Esophagus (tissue), 2 donors: ENCODE measurements around the gene UBQLN2. TPM values are rescaled to one million over a fixed set of nuclear protein-coding genes. Genes with fewer than 3 reads are reported as not detected.
A peak's percentile ranks its signal among the peaks of the same experiment; 100 is the strongest.
"Not testable (repeated sequence)": the region's sequence is repeated elsewhere in the genome, so short reads cannot be mapped to it uniquely, and the experiment has no call there.

Experiments
- H3K27ac ChIP-seq, 2 donors: one replicate each; pipeline ENCODE4 v1.5.1; 2013; ENCODE audit warnings: low read depth in 2 of 2, mild to moderate bottlenecking in 2 of 2, inconsistent platforms in 1 of 2, low read length in 1 of 2, moderate library complexity in 1 of 2
- H3K27me3 ChIP-seq, 2 donors: one replicate each; pipeline ENCODE4 v1.6.1; 2013; ENCODE audit warnings: low read length in 2 of 2, control low read depth in 1 of 2, mild to moderate bottlenecking in 1 of 2; ENCODE audit not compliant: insufficient read depth in 2 of 2, control insufficient read depth in 1 of 2
- H3K36me3 ChIP-seq, 2 donors: one replicate each; pipeline ENCODE4 v1.6.1; 2013; ENCODE audit warnings: low read length in 1 of 2; ENCODE audit not compliant: control insufficient read depth in 2 of 2, insufficient read depth in 2 of 2
- H3K4me1 ChIP-seq, 2 donors: one replicate each; pipeline ENCODE4 v1.6.1; 2013; ENCODE audit warnings: low read length in 1 of 2; ENCODE audit not compliant: control insufficient read depth in 2 of 2, insufficient read depth in 2 of 2
- H3K4me3 ChIP-seq, 2 donors: one replicate each; pipeline ENCODE4 v1.5.1; 2013; ENCODE audit warnings: low read length in 2 of 2, mild to moderate bottlenecking in 2 of 2, low read depth in 1 of 2, moderate library complexity in 1 of 2
- H3K9me3 ChIP-seq, 2 donors: one replicate each; pipeline ENCODE4 v1.6.1; 2013; ENCODE audit warnings: mild to moderate bottlenecking in 2 of 2, low read depth in 1 of 2, low read length in 1 of 2, moderate library complexity in 1 of 2; ENCODE audit not compliant: control insufficient read depth in 2 of 2, insufficient read depth in 1 of 2
- WGBS, 2 donors: extraction: QIAGEN DNeasy Blood & Tissue Kit; methylation state at CpG; one replicate each; pipeline ENCODE4 v1.1.7; 2013; 5-methylcytosine and 5-hydroxymethylcytosine counted together
- polyA plus RNA-seq, 2 donors: library from polyadenylated mRNA; stranded (reverse); fragments of 200-250 nt; gene quantifications; one replicate each; pipeline ENCODE4 v1.2.3, GENCODE V29; 2013
- donor health status: healthy with polysubstance abuse.
- donor health status: Bipolar disorder and iron deficiency.

The UBQLN2 gene
- polyA plus RNA-seq, 2 donors = 5.4 to 15.2 TPM

DNA sequence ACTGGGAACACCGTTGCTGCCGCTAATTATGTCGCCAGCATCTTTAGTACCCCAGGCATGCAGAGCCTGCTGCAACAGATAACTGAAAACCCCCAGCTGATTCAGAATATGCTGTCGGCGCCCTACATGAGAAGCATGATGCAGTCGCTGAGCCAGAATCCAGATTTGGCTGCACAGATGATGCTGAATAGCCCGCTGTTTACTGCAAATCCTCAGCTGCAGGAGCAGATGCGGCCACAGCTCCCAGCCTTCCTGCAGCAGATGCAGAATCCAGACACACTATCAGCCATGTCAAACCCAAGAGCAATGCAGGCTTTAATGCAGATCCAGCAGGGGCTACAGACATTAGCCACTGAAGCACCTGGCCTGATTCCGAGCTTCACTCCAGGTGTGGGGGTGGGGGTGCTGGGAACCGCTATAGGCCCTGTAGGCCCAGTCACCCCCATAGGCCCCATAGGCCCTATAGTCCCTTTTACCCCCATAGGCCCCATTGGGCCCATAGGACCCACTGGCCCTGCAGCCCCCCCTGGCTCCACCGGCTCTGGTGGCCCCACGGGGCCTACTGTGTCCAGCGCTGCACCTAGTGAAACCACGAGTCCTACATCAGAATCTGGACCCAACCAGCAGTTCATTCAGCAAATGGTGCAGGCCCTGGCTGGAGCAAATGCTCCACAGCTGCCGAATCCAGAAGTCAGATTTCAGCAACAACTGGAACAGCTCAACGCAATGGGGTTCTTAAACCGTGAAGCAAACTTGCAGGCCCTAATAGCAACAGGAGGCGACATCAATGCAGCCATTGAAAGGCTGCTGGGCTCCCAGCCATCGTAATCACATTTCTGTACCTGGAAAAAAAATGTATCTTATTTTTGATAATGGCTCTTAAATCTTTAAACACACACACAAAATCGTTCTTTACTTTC, 1.8 kb downstream of the UBQLN2 start:
- Histone ChIP-seq H3K36me3 (no peaks in the 10 kb centered on the region), H3K27me3 (no peaks in the 10 kb centered on the region), H3K4me1 (peaks cover 0 to 2% of the 10 kb centered on the region in 2 donors), H3K27ac (no peak overlapping the region), H3K9me3 (no peaks in the 10 kb centered on the region), H3K4me3 (peak overlapping the region; percentile 63 to 74)
- 3 to 30% methylated on average over 20 of the region's 20 CpGs for WGBS, 2 donors

DNA sequence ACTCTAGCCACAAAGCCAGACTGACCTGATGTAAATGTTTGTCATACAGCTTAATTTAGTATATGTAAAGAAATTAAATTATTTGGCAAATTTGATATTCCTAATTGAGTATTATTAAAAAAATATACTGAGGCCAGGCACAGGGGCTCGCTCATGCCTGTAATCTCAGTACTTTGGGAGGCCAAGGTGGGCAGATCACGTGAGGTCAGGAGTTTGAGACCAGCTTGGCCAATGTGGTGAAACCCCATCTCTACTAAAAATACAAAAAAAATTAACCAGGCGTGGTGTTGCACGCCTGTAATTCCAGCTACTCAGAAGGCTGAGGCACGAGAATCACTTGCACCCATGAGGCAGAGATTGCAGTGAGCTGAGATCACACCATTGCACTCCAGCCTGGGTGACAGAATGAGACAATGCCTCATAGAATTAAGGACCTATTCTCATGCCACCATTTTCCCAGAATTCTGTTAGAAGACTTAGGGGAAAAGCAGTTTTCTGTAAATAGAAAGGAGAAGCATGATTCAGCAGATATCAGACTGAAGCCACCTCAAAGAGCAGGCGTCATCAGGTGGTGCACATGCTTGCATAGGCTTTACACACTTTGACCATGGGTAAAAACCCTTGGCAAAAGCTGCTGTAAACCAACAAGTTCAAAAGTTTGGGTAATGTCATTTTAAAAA, 6.1 kb downstream of the UBQLN2 start:
- Histone ChIP-seq H3K9me3 (no peaks in the 10 kb centered on the region), H3K27me3 (no peaks in the 10 kb centered on the region), H3K36me3 (no peaks in the 10 kb centered on the region), H3K4me1 (peaks cover 0 to 2% of the 10 kb centered on the region in 2 donors), H3K4me3 (no peak overlapping the region), H3K27ac (no peak overlapping the region)
- 68 to 81% methylated on average over 6 of the region's 6 CpGs for whole genome bisulfite sequencing, 2 donors

GRCh38 chrX:56572975-56573374, 9.5 kb downstream of the UBQLN2 start:
- H3K36me3 ChIP-seq = no peaks in the 10 kb centered on the region

GRCh38 chrX:56574861-56575260, 11.4 kb downstream of the UBQLN2 start:
- WGBS, 2 donors = 71 to 78% methylated on average over 3 of the region's 3 CpGs
- Histone ChIP-seq H3K36me3 (no peaks in the 10 kb centered on the region), H3K27ac (no peak overlapping the region), H3K9me3 (no peaks in the 10 kb centered on the region), H3K27me3 (no peaks in the 10 kb centered on the region), H3K4me3 (no peak overlapping the region), H3K4me1 (no peaks in the 10 kb centered on the region)

More at GRCh38 chrX:56572975-56573374, 9.5 kb downstream of the UBQLN2 start:
- Histone ChIP-seq H3K27ac (no peak overlapping the region), H3K4me3 (no peak overlapping the region), H3K9me3 (no peaks in the 10 kb centered on the region), H3K4me1 (peaks cover 0 to 2% of the 10 kb centered on the region in 2 donors), H3K27me3 (no peaks in the 10 kb centered on the region)
- WGBS, 2 donors = 66 to 70% methylated on average over 4 of the region's 4 CpGs

DNA sequence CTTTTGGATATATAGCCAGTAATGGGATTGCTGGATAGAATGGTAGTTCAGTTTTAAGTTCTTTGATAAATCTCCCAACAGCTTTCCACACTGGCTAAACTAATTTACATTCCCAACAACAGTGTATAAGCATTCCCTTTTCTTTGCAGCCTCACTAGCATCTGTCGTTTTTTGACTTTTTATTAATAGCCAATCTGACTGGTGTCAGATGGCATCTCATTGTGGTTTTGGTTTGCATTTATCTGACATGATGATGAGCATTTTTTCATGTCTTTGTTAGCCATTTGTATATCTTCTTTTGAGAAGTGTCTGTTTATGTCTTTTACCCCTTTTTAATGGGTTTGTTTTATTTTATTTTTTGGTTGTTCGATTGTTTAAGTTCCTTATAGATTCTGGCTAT, 13.3 kb downstream of the UBQLN2 start:
- WGBS, 2 donors = 79 to 87% methylated on average over 2 of the region's 2 CpGs
- Histone ChIP-seq H3K9me3 (no peaks in the 10 kb centered on the region), H3K27me3 (no peaks in the 10 kb centered on the region), H3K36me3 (no peaks in the 10 kb centered on the region), H3K4me1 (no peaks in the 10 kb centered on the region), H3K27ac (no peak overlapping the region), H3K4me3 (no peak overlapping the region)

DNA sequence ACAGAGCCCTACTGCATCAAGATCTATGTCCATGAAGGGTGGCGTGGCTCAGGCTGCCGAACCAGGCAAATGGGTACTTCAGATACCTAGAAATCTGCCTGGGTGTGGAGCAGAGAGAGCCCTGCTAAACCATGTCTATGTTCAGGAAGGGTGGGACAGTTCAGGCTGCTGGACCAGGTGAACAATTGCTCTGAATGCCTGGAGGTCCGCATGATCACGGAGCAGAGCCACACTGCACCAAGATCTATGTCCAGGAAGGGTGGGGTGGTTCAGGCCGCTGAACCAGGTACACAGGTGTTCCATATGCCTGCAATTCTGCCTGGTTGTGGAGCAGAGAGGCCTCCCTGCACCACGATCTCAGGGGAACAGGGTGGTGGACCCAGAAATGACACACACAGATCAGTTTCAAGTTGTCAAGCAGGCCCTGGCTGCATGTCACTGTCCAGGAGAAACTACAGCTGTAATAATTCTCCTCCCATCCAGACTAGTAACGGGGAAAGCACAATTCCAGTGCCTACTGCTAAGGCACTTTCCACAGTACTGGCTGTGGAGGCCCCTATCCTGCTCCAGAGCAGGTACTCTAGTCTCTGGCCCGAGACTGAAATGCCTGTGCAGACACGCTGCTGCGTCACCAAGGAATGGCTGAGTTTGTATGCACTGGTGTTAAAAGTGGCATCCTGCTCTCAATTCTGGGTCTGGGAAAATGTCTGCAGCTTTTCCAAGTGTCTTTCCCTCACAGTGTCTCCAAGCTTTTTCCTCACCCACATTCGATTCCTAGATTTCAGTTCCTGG, 25.2 kb downstream of the UBQLN2 start:
- H3K4me1 ChIP-seq = peaks cover 0 to 4% of the 10 kb centered on the region in 2 donors
- H3K27me3 ChIP-seq = no peaks in the 10 kb centered on the region
- H3K27ac ChIP-seq = peak overlapping the region in 1 of 2 donors; percentile 62
- no peak overlapping the region for H3K4me3 ChIP-seq
- 73% methylated on average over 11 of the region's 11 CpGs for WGBS, 2 donors
- no peaks in the 10 kb centered on the region for H3K36me3 ChIP-seq
- H3K9me3 ChIP-seq = no peaks in the 10 kb centered on the region

- not testable (repeated sequence) for H3K4me3 ChIP-seq
Observed at GRCh38 chrX:56591830-56592229, 28.4 kb downstream of the UBQLN2 start.

DNA sequence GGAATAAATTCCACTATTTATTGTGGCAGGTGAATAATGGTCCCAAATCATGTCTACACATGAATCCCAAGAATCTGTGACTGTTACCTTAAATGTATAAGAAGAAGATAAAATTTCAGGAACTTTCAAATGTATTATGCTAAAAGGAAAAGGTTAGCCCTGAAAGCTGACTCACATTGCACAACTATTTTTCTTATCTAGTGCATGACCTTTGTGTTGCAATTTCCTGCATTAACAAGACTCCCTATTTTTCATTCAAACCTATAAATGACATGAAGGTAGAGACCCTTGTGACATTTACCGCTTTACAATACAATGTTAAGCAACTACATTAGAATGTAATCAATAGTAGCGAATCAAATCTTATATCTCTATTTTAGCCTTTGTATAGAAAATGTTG, 36.7 kb downstream of the UBQLN2 start:
- Histone ChIP-seq H3K4me3 (no peak overlapping the region), H3K36me3 (no peaks in the 10 kb centered on the region), H3K27ac (no peak overlapping the region), H3K4me1 (no peaks in the 10 kb centered on the region), H3K27me3 (peaks cover 0 to 3% of the 10 kb centered on the region in 2 donors), H3K9me3 (peaks cover 0 to 2% of the 10 kb centered on the region in 2 donors)
- 86 to 96% methylated on average over 2 of the region's 2 CpGs for WGBS, 2 donors

More at GRCh38 chrX:56591830-56592229, 28.4 kb downstream of the UBQLN2 start:
- H3K4me1 ChIP-seq, H3K27ac ChIP-seq, H3K27me3 ChIP-seq, H3K9me3 ChIP-seq, H3K36me3 ChIP-seq: not testable (repeated sequence)
- WGBS, 2 donors = 84 to 96% methylated on average over 2 of the region's 2 CpGs

DNA sequence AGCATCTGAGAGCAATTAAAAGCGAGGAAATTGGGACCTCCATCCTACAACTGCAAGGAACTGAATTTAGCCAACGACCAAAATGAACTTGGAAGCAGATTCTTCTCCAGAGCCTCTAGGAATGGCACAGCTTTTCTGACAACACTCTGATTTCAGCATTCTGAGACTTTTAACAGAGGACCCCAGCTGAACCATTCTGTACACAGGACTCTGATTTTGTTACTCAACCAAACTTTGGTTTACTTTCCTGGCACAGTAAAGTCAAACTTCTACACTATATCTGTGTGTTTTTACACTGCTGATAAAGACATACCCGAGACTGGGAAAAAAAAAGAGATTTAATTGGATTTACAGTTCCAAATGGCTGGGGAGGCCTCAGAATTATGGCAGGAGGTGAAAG, 37.6 kb downstream of the UBQLN2 start:
- 66 to 95% methylated on average over 3 of the region's 3 CpGs for WGBS, 2 donors
- no peak overlapping the region for H3K4me3 ChIP-seq
- H3K4me1 ChIP-seq = no peaks in the 10 kb centered on the region
- H3K27me3 ChIP-seq = peaks cover 0 to 3% of the 10 kb centered on the region in 2 donors
- H3K27ac ChIP-seq = no peak overlapping the region
- H3K36me3 ChIP-seq = no peaks in the 10 kb centered on the region
- H3K9me3 ChIP-seq = peaks cover 0 to 2% of the 10 kb centered on the region in 2 donors
